HG03095 (cell line): ENCODE data around the gene ST6GAL1.

ENCODE experiments used
- ATAC-seq: cut with Tn5 transposase; IDR thresholded peaks from one replicate; pipeline ENCODE4 v1.9.1; 2021; ENCODE audit warnings: moderate library complexity; ENCODE audit not compliant: unreplicated experiment

Gene ST6GAL1

GRCh38 chr3:186915806-186916796 is 14.2 kb upstream of the ST6GAL1 start:
- no peak for ATAC-seq

GRCh38 chr3:186917512-186918312 is 12.6 kb upstream of the ST6GAL1 start:
- ATAC-seq: no peak

- no peak for ATAC-seq
These were observed 10.0 kb upstream of the ST6GAL1 start for GRCh38 chr3:186920301-186920700.

DNA sequence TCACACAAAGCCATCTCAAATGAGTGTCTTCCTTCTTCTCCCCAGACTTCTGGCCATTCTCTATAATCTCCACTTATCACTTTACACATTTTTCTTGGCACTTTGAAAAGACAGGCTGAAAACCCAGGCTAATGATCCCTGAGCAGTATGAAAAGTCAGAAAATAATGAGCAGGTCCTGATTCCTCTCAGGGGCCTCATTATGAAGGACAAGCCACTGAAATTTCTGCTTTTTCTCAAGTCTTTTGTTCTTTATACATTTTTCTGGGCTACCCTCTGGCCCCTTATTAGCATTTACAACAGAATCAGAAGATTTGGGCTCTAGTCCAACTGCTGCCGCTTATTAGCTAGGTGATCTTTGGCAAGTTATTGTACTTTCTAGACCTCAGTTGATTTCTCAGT is 9.5 kb upstream of the ST6GAL1 start:
- ATAC-seq: no peak

DNA sequence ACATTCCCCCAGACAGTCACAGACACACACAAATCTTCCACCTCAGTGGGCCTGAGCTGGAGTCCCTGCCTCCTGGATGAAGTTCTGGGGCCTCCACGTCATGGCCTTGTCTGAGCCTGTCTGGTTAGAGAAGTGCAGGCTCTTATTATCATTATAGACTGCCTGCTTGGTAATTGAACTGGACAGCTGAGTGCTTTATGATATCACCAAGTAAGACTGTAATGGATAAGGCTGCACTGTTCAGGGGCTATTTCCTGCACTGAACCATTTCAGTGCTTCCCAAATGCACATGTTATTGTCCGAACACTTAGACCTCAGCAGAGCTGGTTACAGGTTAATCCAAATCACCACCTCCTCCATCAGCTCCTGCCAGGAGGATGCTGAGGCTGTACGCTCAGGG is 8.7 kb upstream of the ST6GAL1 start:
- no peak for ATAC-seq

- no peak for ATAC-seq
These were observed 8.1 kb upstream of the ST6GAL1 start for GRCh38 chr3:186922224-186922623.

DNA sequence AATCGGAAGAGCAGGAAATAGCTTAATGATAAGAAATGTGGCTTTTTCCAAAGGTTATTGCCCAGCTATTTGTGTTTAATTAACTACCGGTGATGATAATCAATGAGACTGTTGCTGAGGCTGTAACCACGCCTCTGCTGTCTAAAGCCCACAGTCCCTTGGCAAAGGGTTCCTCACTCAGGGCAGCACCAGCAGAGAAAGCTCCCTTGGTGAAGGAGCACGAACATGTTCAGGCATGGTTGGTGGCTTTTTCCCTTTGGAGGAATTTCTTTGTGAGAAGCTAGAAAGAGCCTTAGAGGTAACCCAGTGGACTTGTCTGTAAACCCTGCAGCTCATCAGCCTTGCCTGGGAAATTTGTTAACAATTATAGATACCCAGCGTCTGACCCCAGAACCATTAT is 7.5 kb upstream of the ST6GAL1 start:
- no peak for ATAC-seq

- ATAC-seq: no peak
These were observed 7.1 kb upstream of the ST6GAL1 start for GRCh38 chr3:186923241-186923640.

- ATAC-seq: no peak
These were observed 4.5 kb upstream of the ST6GAL1 start for GRCh38 chr3:186925826-186926225.

GRCh38 chr3:186929186-186929585 is 1.1 kb upstream of the ST6GAL1 start:
- no peak for ATAC-seq

DNA sequence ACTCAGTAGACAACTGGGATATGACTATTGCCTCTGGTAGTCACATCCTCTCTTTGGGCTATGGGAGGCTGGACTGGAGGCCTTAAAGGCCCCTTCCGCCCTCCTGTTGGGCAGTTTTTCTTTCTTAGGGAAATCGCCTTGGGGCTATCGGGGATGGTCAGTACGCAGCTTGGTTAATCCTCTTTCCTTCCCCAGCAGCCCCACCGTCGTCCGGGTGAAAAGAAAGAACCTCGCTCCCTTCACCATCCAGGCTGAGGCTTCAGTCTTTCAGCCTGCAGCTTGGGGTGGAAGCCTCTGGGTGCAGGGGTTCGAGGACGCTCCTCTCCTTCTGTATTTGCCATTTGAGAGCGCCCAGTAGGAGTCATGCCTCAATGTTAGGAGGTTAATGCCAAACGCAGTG is 641 bp upstream of the ST6GAL1 start:
- ATAC-seq: no peak

GRCh38 chr3:186930641-186931531 is 560 bp downstream of the ST6GAL1 start:
- ATAC-seq: peak; percentile 57

GRCh38 chr3:186931532-186932280 is 1.4 kb downstream of the ST6GAL1 start:
- peak; percentile 8 for ATAC-seq

DNA sequence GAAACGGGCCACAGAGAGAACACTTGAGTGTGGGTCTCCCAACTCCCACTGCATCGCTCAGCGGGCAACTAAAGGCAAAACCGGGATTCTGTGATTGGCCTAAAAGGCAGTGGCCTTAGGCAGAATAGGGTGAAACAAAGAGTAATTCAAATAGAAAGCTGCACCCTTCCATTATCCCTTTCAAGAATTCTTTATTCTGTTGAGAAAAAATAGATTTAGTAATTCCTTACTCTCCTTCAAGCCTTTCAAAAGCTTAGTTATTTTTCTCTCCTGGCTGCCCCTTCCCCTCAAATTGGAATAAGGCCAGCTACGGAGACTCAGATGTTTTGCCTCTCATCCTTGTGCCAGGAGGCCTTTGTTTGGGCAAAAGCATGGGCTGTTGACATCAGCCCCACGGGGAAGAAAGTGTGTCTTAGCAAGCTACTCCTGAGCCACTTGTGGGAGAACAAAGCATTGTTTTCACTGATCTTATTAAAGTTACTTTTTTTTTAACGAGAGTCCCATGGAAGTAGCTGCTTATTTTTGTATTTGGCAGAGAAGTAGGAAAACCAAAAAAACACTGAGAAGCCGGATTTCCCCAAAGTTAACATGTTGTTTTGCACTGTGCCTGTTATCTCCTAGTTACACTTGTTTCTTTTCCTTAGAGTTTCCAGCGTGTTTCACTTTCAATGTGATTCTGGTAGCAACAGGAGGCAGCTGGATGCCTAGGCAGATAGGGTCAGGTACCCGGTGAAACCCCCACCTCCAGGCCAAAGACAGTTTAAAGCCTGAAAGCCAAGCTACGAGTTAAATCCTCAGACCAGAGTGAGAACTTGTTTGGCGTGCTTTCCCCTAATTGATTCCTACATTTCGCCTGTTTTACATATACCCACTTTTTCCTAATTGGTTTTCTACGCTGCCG is 2.2 kb downstream of the ST6GAL1 start:
- no peak for ATAC-seq

- ATAC-seq: no peak
These were observed 3.5 kb downstream of the ST6GAL1 start for GRCh38 chr3:186933816-186934215.

DNA sequence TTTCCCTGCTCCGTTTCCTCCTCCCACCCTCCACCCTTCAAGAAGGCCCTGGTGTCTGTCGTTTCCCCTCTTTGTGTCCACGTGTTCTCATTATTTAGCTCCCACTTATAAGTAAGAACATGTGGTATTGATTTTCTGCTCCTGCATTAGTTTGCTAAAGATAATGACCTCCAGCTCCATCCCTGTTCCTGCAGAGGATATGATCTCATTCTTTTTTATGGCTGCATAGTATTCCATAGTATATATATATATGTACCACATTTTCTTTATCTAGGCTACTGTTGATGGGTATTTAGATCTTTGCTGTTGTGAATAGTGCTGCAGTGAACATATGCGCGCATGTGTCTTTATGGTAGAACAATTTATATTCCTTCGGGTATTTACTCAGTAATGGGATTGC is 4.8 kb downstream of the ST6GAL1 start:
- no peak for ATAC-seq

- no peak for ATAC-seq
These were observed 6.9 kb downstream of the ST6GAL1 start for GRCh38 chr3:186937017-186937875.

DNA sequence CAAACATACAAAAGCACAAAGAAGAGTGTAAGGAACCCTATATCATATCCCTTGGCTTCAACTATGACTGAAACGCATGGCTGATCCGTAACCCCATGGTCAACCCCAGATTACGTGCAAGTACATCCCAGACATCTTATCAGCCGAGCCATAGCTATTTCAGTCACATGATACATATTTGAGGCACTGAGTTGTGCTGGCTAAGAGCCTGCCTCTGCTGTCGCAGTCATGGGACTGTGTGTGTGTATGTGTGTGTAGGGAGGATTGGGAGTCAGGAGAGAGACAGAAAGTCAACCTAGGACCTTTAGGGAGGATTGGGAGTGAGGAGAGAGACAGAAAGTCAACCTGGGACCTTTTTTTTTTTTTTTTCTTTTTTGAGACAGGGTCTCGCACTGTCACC is 8.4 kb downstream of the ST6GAL1 start:
- ATAC-seq: no peak
